ENCODE results near the gene ARHGEF37.

DNA sequence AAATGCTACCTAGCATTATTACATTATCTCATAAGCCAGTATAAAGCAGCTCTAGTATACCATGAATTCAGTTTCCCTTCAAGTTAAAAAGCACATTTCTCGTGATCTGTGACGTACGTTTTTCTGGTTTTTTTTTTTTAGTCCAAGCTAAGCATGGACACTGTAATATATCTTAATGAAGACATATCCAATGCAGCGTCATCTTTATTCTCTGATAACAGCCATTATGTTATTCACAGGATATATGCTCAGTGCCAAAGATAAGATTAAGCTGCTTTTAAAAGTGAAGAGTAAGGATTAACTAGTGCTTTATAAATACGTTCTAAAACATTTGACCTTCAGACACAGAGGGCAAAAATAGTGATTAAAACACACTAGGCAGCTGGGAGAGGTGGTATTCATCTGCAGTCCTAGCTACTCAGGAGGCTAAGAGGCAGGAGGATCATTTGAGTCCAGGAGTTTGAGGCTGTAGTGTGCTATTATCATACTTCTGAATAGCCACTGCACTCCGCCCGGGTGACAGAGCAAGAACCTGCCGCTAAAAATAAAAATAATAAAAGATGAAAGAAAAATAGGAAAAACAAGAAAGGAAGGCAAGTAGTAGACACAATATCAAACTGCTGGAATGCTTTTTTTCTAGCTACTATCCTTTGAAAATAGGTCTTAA lies 37.8 kb upstream of the ARHGEF37 start:
- TF ChIP-seq, protein P1, sequence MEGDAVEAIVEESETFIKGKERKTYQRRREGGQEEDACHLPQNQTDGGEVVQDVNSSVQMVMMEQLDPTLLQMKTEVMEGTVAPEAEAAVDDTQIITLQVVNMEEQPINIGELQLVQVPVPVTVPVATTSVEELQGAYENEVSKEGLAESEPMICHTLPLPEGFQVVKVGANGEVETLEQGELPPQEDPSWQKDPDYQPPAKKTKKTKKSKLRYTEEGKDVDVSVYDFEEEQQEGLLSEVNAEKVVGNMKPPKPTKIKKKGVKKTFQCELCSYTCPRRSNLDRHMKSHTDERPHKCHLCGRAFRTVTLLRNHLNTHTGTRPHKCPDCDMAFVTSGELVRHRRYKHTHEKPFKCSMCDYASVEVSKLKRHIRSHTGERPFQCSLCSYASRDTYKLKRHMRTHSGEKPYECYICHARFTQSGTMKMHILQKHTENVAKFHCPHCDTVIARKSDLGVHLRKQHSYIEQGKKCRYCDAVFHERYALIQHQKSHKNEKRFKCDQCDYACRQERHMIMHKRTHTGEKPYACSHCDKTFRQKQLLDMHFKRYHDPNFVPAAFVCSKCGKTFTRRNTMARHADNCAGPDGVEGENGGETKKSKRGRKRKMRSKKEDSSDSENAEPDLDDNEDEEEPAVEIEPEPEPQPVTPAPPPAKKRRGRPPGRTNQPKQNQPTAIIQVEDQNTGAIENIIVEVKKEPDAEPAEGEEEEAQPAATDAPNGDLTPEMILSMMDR (IDR thresholded peaks at IDR 0.05; ENCODE audit: borderline replicate concordance, extremely low read depth, low read length, poor library complexity, severe bottlenecking), result no peak
- no peak for TF ChIP-seq EZH2 (IDR thresholded peaks at IDR 0.05; ENCODE audit: borderline replicate concordance, low read depth, low read length, severe bottlenecking)

All from DND-41 (cell line).